Medulla oblongata (tissue), 1 donor: Measurements from ENCODE around the gene CORO2B.

Experiments
- DNase-seq: peaks from one replicate; pipeline ENCODE4 v3.0.0-alpha.2; 2015; ENCODE audit errors: extremely low spot score

Gene CORO2B

DNA sequence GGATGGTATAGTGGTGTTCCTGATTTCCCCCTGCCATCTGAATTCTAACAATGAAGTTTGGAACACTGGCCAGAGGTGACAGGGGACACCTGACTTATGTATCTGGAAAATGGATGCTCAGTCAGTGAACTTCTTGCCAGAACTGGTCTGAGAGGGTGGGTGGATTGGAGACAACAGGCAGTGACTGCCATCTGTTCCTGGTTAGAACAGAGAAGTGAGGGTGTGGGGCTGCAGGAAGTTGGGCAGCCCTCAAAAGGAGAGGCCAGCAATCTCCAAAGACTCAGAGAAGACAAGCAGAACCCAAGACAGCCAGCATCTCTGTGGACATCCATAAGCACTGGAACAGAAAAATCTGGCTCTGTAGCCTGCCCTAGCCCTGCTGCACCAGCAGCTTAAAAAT lies 191.4 kb downstream of the CORO2B start:
- DNase-seq = no peak

DNA sequence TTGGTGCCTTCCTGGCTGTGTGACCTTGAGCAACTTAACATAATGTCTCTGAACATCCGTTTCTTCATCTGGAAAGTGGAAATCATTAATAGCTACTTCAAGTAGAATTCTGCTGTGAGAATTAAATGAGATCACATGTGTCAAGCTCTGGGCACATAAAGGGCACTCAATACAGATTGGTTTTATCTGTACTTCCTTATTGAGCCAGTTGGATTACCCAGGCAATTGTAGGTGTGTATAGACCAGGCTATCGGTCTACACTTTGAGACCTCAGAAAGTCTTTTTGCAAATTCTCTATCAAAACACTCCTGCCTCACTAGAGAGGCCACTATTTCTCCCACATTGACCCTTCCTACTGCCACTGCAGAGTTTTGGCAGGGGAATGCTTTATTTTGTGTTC lies 194.2 kb downstream of the CORO2B start:
- no peak for DNase-seq

DNA sequence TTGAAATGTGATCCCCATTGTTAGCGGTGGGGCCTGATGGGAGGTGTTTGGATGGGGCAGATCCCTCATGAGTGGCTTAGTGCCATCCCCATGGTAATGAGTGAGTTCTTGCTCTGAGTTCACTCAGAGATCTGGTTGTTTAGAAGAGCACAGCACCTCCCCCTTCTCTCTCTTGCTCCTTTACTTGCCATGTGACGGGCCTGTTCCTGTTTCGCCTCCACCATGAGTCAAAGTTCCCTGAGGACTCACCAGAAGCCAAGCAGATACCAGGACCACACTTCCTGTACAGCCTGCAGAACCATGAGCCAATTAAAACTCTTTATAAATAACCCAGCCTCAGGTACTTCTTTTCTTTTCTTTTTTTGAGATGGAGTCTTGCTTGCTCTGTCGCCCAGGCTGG lies 195.3 kb downstream of the CORO2B start:
- peak; percentile 5 for DNase-seq

DNA sequence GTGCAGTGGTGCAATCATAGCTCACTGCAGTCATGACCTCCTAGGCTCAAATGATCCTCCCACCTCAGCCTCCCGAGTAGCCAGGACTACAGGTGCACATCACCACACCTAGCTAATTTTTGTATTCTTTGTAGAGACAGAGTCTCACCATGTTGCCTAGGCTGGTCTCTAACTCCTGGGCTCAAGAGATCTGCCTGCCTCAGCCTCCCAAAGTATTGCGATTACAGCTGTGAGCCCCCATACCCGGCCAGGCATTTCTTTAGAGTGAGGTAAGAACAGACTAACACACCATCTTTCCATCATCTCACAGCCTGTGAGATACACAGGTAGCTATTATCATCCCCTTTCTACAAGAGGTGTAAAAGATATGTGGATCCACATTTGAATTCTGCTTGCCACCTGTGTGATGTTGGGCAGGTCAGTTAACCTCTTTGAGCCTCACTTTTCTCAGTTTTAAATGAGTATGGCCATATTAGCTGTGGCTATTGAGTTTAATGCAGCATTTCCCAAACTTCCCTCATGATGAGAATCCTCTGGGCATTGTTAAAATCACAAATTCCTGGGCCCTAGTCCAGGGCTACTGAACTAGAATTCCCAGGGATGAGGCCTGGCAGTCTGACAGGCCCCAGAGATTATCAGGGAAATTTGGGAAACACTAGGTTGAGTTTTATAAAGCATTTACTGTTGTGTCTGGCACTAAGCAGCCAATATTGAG lies 195.9 kb downstream of the CORO2B start:
- peak; percentile 9 for DNase-seq

DNA sequence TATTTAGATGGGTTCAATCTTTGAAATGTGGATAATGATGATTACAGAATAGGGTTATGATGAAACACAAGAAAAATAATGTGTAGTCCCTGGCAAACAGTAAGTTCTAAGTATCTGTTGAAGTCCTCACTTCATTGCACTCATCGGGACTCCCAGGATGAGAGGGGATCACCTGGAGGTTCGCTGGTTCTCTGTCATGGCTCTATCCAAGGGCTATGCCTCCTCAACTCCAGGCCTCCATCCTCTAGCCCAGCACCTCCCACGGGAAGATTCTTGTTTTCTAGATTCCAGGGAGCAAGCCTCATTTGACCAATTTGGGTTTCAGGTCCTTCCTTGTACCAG lies 196.4 kb downstream of the CORO2B start:
- no peak for DNase-seq

DNA sequence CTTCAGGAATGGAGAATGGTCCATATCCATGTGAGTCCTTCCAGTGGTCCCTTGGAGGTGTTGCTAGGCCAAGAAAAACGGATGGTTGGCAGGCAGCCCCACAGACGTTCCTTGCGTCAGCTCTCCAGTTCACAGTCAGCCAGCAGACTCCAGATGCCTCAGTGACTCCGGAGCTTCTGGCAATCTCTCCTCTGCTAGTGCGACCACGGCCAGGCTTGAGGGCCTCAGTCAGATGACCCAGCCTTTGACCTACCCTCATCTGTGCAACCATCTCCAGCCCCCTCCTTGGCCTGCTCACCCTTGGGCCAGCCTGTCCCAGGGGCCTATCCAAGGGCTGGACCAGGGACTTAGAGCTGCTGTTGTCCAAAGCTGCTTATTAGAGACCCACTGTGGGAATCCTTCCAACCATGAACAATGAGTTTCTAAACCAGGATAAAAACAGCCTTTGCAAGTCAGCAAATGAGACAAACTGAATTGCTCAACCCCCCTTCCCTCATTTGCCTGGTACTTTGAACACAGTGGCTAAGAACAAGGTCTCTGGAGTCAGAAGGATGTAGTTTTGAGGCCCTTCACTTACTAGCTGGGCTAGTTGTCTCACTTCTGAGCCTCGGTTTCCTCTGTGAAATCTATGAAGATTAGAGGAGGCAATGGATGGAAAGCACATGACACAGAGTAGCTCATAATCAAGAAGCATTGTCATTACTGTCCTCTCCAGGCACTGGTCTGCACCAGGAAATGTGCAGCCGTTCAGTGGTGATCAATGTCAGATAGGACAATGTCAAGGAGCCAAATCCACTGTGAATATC lies 197.1 kb downstream of the CORO2B start:
- peak; percentile 84 for DNase-seq

DNA sequence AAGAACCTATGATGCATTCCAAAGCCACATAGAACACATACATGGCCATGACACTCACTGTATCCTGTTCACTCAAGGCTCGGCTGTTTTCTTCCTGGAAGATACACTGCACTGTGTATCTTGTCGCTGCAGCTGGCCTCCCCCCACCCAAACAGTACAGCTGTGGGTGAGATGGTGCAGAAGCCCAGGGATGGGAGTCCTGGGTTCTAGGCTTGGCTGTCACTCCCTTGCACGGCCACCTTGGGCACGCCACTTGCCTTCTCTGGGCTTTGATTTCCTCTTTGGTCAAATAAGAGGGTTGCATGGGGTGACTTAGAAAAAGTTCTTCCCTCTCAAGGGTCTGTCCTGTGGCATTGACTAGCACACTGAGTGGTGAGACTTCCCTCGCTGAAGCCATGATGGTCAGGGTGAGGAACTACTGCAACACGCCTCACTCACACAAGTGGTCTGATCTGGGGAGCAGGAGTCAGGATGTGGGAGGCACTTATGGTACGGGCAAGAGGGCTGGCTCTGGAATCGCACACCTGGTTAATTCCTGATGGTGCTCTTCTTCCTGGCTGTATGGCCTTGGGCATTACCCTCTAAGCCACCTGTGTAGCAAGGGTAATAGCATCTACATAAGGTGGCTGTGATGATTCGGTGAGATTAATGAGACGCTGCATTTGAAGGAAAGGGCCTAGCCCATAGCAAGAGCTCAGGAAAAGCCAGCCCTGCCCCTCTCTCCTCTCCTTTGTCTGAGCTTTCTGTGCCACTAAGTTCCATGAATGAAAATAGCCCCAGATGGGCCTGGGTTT lies 197.9 kb downstream of the CORO2B start:
- peak; percentile 3 for DNase-seq
